ENCODE measurements around the gene UBE2D2.
A peak's percentile ranks its signal among the peaks of the same experiment; 100 is the strongest.

UBE2D2 gene

GRCh38 chr5:139648205-139649081, 87.3 kb downstream of the UBE2D2 start, which contains the start of gene CXXC5:
TSS of gene CXXC5 (plus strand) at chr5:139648349. CDS start at chr5:139680524, 32,175 bp downstream.
- peak; percentile 81 for DNase-seq (ENCODE audit: low read depth)

DNA sequence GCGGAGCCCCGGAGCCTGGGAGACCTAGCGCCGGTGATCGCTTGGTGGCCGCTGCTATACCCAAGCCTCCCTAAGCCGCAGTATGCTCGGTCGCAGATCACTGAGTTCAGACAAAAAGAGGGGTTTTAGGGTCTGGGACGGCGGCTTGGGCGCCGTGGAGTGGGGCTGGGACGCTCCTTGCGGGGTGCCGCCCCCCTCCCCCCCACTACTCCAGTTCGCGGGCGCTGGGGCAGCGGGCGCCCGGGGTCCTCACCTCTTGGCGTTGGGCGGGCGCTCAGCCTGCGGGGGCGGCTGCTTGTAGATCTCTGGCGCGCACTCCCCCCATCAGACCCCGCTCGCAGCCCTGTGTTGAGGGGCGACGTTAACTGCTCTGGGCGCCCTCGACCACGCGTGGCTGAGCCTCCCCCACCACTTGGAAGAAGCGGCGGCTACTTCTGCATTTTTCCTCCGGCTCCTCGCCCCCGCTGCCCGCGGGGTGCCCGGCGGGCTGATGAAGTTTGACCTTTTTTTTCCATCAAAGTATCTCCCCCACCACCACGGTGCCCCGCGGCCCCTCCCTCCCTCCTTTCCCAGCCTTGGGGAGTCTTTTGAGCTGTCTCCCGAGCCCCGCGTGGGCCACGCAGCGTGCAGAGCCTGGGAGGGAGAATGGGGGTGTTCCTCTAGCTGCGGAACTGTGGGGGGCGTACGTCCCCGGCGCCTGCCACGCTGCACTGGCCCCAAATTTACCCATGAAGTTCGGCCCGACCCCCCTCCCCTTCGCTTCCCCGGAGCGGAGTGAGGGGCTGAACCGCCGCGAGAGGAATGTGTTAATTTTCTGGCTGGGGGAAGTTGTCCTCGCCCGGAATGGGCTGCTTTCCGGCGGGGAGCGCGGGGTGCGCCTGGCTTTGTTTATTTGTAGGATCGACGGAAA, 88.2 kb downstream of the UBE2D2 start:
- DNase-seq (ENCODE audit: low read depth) = no peak

- no peak for DNase-seq (ENCODE audit: low read depth)
Observed at GRCh38 chr5:139650031-139650688, 89.0 kb downstream of the UBE2D2 start.

DNA sequence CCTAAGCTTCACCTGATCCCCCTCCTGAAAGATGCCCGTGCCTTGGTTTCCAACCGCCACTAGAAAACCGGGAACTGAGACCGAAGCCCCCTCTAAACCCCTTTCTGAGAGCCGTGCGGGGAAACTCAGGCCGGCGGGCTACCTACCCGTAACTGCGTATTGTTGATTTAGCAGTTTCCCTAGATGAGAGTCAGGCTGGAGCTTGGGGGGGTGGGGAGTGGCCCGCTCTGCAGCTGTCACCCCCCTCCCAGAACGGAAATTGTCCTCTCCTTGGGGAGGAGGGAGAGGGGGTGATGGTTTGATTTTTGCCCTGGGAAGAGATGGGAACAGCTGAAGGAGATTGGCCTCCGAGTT, 89.5 kb downstream of the UBE2D2 start:
- no peak for DNase-seq (ENCODE audit: low read depth)

- DNase-seq (ENCODE audit: low read depth) = no peak
Observed at GRCh38 chr5:139651043-139651834, 90.1 kb downstream of the UBE2D2 start.

DNA sequence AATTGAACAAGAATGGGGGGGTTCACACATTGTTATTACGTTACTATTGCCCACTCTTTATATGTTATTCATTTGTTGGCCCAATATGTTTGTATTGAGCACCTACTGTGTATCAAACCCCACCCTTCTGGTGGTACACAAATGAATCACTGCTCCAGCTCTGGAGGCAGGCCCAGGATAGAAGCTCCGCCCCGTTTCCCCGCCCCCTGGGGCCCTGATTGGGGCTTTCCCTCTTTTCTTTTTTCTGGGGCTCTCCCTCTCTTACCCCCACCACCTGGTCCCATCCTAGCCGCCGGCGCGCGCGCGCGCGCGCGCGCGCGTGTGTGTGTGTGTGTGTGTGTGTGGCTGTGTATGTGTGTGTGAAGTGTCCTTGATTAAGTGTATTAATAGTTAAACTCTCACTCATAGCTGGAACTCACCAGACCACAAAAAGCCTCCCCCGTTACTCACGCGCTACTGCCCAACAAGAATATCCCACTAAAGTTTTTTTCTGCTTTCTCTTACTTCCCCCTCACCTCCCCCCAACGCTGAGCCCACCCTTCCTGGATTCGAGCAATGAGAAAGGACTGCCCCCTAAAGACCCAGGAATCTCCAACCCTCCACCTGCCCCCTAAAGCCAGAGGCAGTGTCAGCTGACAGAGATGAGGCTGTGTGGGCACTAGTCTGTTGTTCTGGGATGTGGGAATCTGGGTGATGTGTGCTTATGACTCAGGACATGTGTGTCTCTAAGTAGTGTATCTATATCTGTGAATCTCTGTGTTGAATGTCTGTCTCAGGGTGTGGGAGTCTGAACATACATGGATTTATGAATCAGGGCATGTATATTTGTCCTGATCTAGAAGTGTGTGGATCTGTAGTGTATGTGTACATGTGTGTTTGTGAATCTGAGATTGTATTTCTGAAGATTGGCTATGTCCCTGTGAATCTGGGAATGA, 91.0 kb downstream of the UBE2D2 start:
- DNase-seq (ENCODE audit: low read depth) = peak; percentile 83

DNA sequence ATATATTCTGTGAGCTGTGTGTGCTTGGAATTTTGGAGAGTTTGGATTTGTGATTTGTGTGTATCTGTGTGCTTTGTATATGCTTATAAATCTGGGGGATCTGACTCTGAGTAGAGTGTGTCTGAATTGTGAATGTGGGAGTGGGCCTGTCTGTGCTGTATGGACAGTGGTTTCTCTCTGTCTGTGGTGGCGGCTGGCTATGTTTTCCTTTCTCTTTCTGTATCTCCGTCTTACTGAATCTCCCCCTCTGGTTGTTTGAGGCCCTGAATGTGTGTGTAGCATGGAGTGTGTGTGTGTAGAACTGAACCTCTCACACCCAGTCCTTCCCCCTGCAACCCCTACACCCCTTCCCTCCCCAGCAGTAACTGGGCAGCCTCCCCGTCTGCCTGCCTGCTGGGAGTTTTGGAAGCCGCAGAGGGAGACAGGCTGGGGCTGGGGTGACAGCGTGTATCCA, 91.7 kb downstream of the UBE2D2 start:
- no peak for DNase-seq (ENCODE audit: low read depth)

- no peak for DNase-seq (ENCODE audit: low read depth)
Observed at GRCh38 chr5:139653616-139654015, 92.5 kb downstream of the UBE2D2 start.

DNA sequence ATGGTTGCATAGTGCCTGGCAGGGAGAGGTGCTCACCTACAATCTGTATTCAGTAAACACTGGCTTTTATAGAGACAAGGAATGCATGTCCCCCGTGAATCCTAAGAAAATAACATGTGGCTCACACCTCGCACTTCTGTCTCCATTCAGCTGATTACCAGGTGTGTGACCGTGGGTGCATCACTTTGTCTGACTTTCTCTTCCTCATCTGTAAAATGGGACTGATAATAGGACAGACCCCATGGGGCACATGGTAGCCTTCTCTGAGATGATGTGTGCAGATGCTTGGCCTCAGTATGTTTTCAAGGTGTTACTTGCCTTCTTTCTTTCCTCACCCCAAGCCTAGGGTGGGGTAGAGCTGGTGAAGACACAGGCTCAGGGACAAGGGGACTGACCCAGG, 93.3 kb downstream of the UBE2D2 start:
- no peak for DNase-seq (ENCODE audit: low read depth)

DNA sequence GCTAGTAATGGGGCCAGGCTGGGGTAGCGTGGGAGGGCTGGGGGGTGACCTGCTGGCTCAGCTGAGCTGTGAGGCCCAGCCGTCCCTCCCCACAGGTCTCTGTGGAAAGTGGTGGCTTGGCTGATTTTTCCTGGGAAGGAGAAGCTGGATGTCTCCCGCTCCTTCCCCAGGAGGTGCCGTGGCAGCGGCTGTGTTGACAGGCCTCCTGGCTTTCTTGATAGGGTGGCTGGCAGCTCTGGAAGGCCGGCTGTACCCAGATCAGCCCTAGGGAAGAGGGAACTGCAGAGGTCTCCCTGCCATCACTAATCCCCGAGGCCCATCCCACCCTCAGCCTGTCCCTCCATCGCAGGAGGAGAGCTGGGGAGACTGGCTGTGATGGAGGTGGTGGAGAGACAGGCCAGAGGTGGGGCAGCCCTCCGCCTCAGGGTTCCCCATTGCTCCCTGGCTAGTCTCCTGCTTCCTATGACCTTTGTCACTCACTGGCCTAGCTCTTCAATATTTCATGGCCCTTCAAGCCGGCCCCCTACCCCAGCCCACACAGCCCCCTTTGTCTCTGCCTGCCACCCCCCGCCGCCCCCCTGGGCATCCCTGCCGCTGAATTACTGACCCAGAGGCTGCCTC, 93.8 kb downstream of the UBE2D2 start:
- DNase-seq (ENCODE audit: low read depth) = no peak

DNA sequence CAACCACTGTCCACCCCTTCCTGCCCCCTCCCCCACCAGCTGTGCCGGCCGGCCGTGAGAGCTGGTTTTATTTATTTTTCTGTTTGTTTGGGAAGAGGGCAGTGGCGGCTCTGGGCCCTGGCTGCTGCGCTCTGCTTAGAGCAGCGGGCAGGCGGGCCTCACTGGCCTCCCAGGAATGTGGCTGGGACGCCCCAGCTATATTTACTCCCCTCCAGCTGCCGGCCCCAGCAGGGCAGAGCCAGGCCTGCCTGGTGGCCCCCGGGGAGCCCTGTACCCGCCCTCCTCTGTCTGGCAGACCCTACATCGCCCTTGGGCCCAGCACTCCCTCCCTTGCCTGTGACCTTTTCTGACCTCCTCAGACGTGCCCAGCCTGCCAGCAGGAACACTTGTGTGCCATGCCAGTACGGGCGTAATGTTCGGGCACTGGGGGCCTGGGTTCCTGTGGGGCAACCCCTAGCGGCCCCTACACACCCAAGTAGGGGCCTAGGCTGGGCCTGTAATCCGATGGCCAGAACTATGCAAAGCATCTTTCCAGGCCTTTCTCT, 94.7 kb downstream of the UBE2D2 start:
- no peak for DNase-seq (ENCODE audit: low read depth)

- DNase-seq (ENCODE audit: low read depth) = no peak
Observed at GRCh38 chr5:139657363-139658321, 96.5 kb downstream of the UBE2D2 start.

- peak; percentile 48 for DNase-seq (ENCODE audit: low read depth)
Observed at GRCh38 chr5:139658501-139658927, 97.4 kb downstream of the UBE2D2 start.

- DNase-seq (ENCODE audit: low read depth) = peak; percentile 51
Observed at GRCh38 chr5:139658928-139659667, 98.0 kb downstream of the UBE2D2 start.

- no peak for DNase-seq (ENCODE audit: low read depth)
Observed at GRCh38 chr5:139659695-139660101, 98.6 kb downstream of the UBE2D2 start.

DNA sequence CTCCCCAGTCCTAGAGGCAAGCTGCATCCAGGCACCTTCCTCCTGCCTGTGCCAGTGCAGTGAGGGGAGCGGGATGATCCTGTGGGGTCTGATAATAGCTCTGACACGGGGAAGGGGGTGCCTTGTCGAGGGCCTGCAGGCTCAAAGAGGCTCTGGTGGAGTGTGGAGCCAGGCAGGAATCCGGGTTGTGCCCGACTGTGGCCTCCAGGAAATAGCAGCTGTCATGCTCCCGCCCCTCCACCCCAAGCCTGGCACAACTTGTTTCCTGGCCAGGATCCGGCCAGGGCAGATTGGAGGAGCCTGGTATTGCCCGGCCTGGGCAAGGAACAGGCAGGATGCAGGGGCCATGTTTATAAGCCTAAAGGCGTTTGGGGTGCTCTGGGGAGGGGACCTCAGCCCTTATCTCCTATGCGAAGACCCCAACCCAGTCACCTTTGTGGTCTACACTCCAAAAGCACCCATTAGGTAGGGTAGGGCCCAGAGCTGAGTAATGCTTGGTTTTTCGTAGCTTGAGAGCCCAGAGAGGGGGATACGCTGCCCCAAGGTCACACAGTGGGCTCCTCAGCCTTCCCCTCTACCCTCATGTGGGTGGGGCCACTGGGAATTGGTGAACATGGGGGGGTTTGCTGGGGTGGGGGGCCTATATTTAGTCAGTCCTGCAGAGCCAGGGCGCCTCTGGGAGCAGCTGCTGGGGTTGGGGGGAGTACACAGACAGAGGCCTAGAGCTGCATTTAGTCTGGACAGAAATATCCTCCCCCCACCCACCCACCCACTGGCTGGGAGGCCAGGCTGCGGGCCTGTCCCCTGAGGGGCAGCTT, 99.2 kb downstream of the UBE2D2 start:
- DNase-seq (ENCODE audit: low read depth) = no peak
